Naive B cell (primary cell): Measurements from ENCODE around the gene ASB18. TPM values are rescaled to one million over a fixed set of nuclear protein-coding genes. Genes with fewer than 3 reads are reported as not detected.

ENCODE experiments used
- ATAC-seq, 2 donors: fragments of 150-1000 bp; cut with Tn5 transposase; 2 replicates each; pipeline ENCODE4 v1.10.0; 2021; ENCODE audit warnings: low read depth in 2 of 2, mild to moderate bottlenecking in 2 of 2, moderate library complexity in 2 of 2
- DNase-seq: peaks from one replicate; pipeline ENCODE4 v3.0.0; 2022
- H3K27ac Mint-ChIP-seq, 6 donors: one replicate each; pipeline ENCODE4 v1.8.0; 2020 to 2022; ENCODE audit warnings: mild to moderate bottlenecking in 6 of 6, mixed read lengths in 6 of 6, moderate library complexity in 5 of 6, inconsistent platforms in 2 of 6
- H3K27me3 Mint-ChIP-seq, 3 donors: one replicate each; pipeline ENCODE4 v1.8.0; 2021 to 2022; ENCODE audit warnings: mixed read lengths in 3 of 3, mild to moderate bottlenecking in 1 of 3
- H3K36me3 Mint-ChIP-seq, 2 donors: one replicate each; pipeline ENCODE4 v1.8.0; 2020 to 2022; ENCODE audit warnings: mixed read lengths in 2 of 2, inconsistent platforms in 1 of 2, mild to moderate bottlenecking in 1 of 2
- H3K4me1 Mint-ChIP-seq, 3 donors: one replicate each; pipeline ENCODE4 v1.8.0; 2020 to 2022; ENCODE audit warnings: mixed read lengths in 3 of 3, inconsistent platforms in 1 of 3, mild to moderate bottlenecking in 1 of 3, moderate library complexity in 1 of 3
- H3K4me3 Mint-ChIP-seq, 8 donors: one replicate each; pipeline ENCODE4 v1.8.0; 2020 to 2022; ENCODE audit warnings: mild to moderate bottlenecking in 8 of 8, mixed read lengths in 8 of 8, moderate library complexity in 8 of 8, inconsistent platforms in 2 of 8
- H3K9me3 Mint-ChIP-seq, 7 donors: one replicate each; pipeline ENCODE4 v1.8.0; 2020 to 2022; ENCODE audit warnings: mixed read lengths in 7 of 7, mild to moderate bottlenecking in 5 of 7, inconsistent platforms in 2 of 7, moderate library complexity in 1 of 7
- polyA plus RNA-seq, 6 donors: library from polyadenylated mRNA; unstranded; fragments of 300-500 nt; fragmentation: Illumina TruSeq; gene quantifications; one replicate each; pipeline ENCODE4 v1.2.3, GENCODE V29; 2021; ENCODE audit warnings: low read depth in 6 of 6

ASB18 gene
- polyA plus RNA-seq, 6 donors from 2014 or later: not detected

DNA sequence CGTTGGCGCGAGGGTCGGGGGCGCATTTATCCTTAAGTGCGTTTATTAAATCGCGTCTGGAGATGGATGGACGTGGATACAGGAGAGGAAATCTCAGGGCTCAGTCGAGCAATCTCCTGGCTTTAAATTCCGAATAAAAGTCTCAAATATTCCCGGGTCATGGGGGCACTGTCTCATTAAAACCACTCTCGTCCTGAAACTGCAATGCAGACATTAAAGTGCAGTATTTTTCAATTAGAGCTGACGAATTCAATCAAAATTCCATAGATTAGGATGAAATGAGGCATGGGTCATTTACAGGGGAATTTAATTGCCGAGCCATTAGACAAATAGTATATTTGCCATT lies 85.3 kb downstream of the ASB18 start:
- Mint-ChIP-seq H3K27me3 (peaks cover 59 to 92% (median 62%) of the 10 kb centered on the region in 3 donors), H3K4me3 (no peak overlapping the region), H3K9me3 (peaks cover 0 to 12% (median 4%) of the 10 kb centered on the region in 7 donors), H3K4me1 (peaks cover 0 to 7% (median 5%) of the 10 kb centered on the region in 3 donors), H3K36me3 (peaks cover 0 to 11% of the 10 kb centered on the region in 2 donors), H3K27ac (no peak overlapping the region)
- ATAC-seq (no peak), DNase-seq (no peak)

- Mint-ChIP-seq H3K36me3 (peaks cover 0 to 4% of the 10 kb centered on the region in 2 donors), H3K4me3 (peak overlapping the region in 1 of 8 donors; percentile 42), H3K4me1 (peaks cover 0 to 7% (median 5%) of the 10 kb centered on the region in 3 donors), H3K27ac (no peak overlapping the region), H3K27me3 (peaks cover 55 to 92% (median 60%) of the 10 kb centered on the region in 3 donors), H3K9me3 (peaks cover 0 to 9% (median 0%) of the 10 kb centered on the region in 7 donors)
- ATAC-seq (no peak), DNase-seq (no peak)
These were observed 86.0 kb downstream of the ASB18 start for GRCh38 chr2:236177967-236178889.

DNA sequence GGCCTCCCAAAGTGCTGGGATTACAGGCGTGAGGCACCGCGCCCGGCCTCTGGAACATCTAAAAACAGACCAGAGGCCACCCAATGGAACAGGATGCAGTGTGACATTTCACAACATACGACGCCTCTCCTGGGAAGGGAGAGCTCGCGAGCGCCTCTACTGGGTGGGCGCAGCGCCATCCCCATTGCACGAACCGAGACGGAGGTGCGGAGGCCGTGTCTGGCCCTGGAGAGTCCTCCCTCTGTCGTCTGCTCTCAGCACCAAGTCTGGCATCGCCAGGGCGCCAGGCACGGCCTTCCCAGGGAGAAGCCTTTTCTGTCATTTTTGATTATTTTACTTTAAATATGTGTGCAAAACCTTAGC lies 86.6 kb downstream of the ASB18 start:
- no peak for DNase-seq
- Mint-ChIP-seq H3K9me3 (peaks cover 0 to 7% (median 0%) of the 10 kb centered on the region in 7 donors), H3K4me1 (peaks cover 0 to 7% (median 5%) of the 10 kb centered on the region in 3 donors), H3K4me3 (no peak overlapping the region), H3K36me3 (no peaks in the 10 kb centered on the region), H3K27ac (no peak overlapping the region), H3K27me3 (peaks cover 49 to 91% (median 54%) of the 10 kb centered on the region in 3 donors)
- no peak for ATAC-seq

GRCh38 chr2:236176951-236177350 lies 87.3 kb downstream of the ASB18 start:
- Mint-ChIP-seq H3K4me3 (peak overlapping the region in 1 of 8 donors; percentile 29), H3K36me3 (no peaks in the 10 kb centered on the region), H3K27ac (no peak overlapping the region), H3K9me3 (peaks cover 0 to 7% (median 0%) of the 10 kb centered on the region in 7 donors), H3K4me1 (peaks cover 0 to 7% (median 5%) of the 10 kb centered on the region in 3 donors), H3K27me3 (peaks cover 52 to 88% (median 53%) of the 10 kb centered on the region in 3 donors)
- DNase-seq: no peak
- no peak for ATAC-seq

DNA sequence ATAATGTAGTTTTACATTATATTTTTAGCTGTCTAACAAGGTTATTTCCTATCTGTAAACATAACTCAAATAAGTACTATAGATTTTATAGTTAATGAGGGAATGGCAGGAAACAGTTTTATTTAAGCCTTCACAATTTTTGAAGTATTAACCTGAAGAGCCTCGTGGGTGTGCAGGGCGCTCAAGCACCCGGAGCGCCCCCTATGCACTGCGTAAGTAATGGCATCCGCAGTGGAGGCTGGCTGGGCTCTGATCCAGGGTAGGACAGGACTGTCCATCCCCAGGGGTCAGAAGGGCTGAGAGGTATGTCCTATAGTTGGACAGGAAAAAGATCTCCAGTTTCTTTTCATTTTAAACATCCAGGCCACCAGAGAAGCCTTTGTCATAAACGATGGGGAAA lies 87.8 kb downstream of the ASB18 start:
- no peak for ATAC-seq
- peaks cover 0 to 7% (median 5%) of the 10 kb centered on the region in 3 donors for H3K4me1 Mint-ChIP-seq
- peaks cover 52 to 92% (median 54%) of the 10 kb centered on the region in 3 donors for H3K27me3 Mint-ChIP-seq
- peak overlapping the region in 2 of 8 donors; percentile 11 to 35 for H3K4me3 Mint-ChIP-seq
- DNase-seq: no peak
- H3K27ac Mint-ChIP-seq: no peak overlapping the region
- no peaks in the 10 kb centered on the region for H3K36me3 Mint-ChIP-seq
- H3K9me3 Mint-ChIP-seq: peaks cover 0 to 6% (median 0%) of the 10 kb centered on the region in 7 donors

GRCh38 chr2:236175548-236176150 lies 88.6 kb downstream of the ASB18 start:
- H3K27ac Mint-ChIP-seq: no peak overlapping the region
- ATAC-seq: no peak

GRCh38 chr2:236173729-236174607 lies 90.2 kb downstream of the ASB18 start:
- Mint-ChIP-seq H3K27me3 (peaks cover 53 to 93% (median 55%) of the 10 kb centered on the region in 3 donors), H3K9me3 (peaks cover 0 to 12% (median 0%) of the 10 kb centered on the region in 7 donors), H3K4me1 (peaks cover 0 to 3% (median 0%) of the 10 kb centered on the region in 3 donors), H3K4me3 (no peak overlapping the region), H3K27ac (no peak overlapping the region), H3K36me3 (no peaks in the 10 kb centered on the region)
- no peak for ATAC-seq
- DNase-seq: no peak

More at GRCh38 chr2:236175548-236176150, 88.6 kb downstream of the ASB18 start:
- DNase-seq: no peak
- H3K36me3 Mint-ChIP-seq: no peaks in the 10 kb centered on the region
- H3K4me3 Mint-ChIP-seq: no peak overlapping the region
- H3K4me1 Mint-ChIP-seq: peaks cover 0 to 7% (median 5%) of the 10 kb centered on the region in 3 donors
- H3K27me3 Mint-ChIP-seq: peaks cover 50 to 92% (median 54%) of the 10 kb centered on the region in 3 donors
- H3K9me3 Mint-ChIP-seq: peaks cover 0 to 7% (median 0%) of the 10 kb centered on the region in 7 donors

DNA sequence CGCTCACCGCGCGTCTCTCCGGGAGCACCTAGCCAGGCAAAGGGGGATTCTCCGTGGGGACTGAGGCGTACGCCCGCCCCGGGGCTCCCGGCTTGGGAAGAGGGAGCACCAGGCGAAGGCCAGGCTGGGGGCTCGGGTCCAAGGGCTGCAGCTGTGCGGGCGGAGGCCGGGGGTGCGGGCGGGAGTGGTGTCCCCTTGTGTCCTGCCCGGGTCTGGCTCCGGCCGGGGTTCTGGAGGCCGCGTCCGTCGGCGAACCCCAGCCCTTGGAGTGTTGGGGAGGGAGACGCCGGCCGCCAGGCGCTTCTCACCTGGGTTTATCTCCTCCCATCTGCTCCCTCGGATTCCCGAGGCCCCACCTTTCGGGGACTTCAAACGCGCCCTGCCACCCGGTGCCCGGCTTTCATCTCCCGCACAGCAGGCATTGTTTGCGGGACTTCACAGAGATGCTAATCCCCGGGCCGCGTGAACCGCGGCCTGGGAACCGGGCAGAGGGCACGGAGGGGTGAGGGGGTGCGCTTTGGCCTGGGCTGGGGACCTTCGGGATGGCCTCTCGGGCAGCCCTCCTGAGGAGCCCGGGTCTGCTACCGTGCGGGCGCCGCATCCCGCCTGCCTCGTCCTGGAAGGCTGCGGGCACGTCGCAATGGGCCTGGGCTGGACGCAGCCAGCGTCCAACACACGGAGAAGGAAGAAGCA lies 91.0 kb downstream of the ASB18 start:
- ATAC-seq: no peak
- no peaks in the 10 kb centered on the region for H3K4me1 Mint-ChIP-seq
- no peak for DNase-seq
- peaks cover 0 to 12% (median 0%) of the 10 kb centered on the region in 7 donors for H3K9me3 Mint-ChIP-seq
- no peak overlapping the region for H3K27ac Mint-ChIP-seq
- H3K4me3 Mint-ChIP-seq: no peak overlapping the region
- H3K36me3 Mint-ChIP-seq: no peaks in the 10 kb centered on the region
- H3K27me3 Mint-ChIP-seq: peaks cover 53 to 85% (median 55%) of the 10 kb centered on the region in 3 donors

GRCh38 chr2:236172255-236173035 lies 91.8 kb downstream of the ASB18 start:
- Mint-ChIP-seq H3K9me3 (peaks cover 0 to 12% (median 0%) of the 10 kb centered on the region in 7 donors), H3K27me3 (peaks cover 53 to 80% (median 55%) of the 10 kb centered on the region in 3 donors), H3K27ac (no peak overlapping the region), H3K36me3 (no peaks in the 10 kb centered on the region), H3K4me1 (no peaks in the 10 kb centered on the region), H3K4me3 (peak overlapping the region in 1 of 8 donors; percentile 9)
- ATAC-seq: no peak
- DNase-seq: no peak

DNA sequence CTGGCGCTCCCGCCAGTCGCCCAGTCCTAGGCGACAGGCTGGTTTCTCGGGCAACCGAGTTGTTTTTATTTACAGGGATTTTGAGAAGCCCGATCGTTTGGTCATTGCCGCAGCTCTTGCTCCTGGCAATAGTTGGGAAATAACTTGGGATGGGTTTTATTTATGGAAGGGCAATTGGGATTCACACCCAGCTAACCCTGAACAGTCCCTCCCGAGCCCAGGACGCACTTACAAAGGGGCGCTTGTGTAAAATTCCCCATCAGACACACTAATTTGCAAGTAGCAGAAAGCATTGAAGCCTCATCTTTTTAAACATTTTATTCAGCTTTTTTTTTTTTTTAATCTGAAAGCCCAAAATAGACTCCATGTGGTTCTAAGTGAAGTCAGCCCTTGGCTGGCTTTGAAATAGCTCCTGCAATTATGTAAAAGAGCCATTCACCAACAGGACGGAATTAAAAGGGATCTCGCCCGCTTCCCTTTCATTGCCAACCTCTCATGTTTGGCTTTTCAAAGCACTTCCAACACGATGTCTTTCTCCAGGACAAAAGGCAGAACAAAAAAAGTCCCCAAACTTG lies 92.4 kb downstream of the ASB18 start:
- Mint-ChIP-seq H3K36me3 (no peaks in the 10 kb centered on the region), H3K27me3 (peaks cover 53 to 76% (median 55%) of the 10 kb centered on the region in 3 donors), H3K9me3 (peaks cover 0 to 12% (median 0%) of the 10 kb centered on the region in 7 donors), H3K27ac (no peak overlapping the region), H3K4me1 (peaks cover 0 to 2% (median 0%) of the 10 kb centered on the region in 3 donors), H3K4me3 (peak overlapping the region in 1 of 8 donors; percentile 9)
- DNase-seq (no peak), ATAC-seq (no peak)

DNA sequence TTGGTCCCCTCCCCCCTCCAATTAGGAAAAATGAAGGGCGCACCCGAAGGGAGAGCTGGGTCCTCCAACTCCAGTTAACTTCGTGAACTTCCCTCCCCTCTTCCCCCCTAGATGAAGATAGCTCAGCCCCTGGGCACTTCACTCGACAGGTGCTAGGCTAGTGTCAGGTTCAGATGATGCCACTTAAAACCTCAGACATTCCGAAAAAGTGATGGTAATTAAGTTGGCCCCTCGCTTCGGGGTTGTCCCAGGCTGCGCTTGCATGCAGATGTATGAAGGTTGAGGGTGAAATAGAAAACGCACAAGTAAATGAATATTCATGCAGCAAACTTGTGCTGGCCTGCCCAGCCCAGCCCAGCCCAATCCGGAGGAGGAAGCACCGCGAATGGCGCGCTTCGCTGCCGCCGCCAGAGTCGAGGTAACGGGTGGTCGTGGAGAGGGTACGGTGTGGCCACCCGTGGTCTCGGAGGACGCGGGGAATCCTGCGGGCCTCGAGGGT lies 93.0 kb downstream of the ASB18 start:
- peaks cover 0 to 7% (median 4%) of the 10 kb centered on the region in 3 donors for H3K4me1 Mint-ChIP-seq
- H3K36me3 Mint-ChIP-seq: no peaks in the 10 kb centered on the region
- ATAC-seq: no peak
- peak overlapping the region in 1 of 6 donors; percentile 30 for H3K27ac Mint-ChIP-seq
- no peak for DNase-seq
- H3K9me3 Mint-ChIP-seq: peaks cover 0 to 12% (median 0%) of the 10 kb centered on the region in 7 donors
- peak overlapping the region in 1 of 8 donors; percentile 35 for H3K4me3 Mint-ChIP-seq
- peaks cover 54 to 76% (median 61%) of the 10 kb centered on the region in 3 donors for H3K27me3 Mint-ChIP-seq
